Natural killer cell (primary cell): Measurements from ENCODE around the gene UTP15. TPM values are rescaled to one million over a fixed set of nuclear protein-coding genes. Genes with fewer than 3 reads are reported as not detected.

ENCODE experiments used
- ATAC-seq, 3 donors: fragments of 150-1000 bp in 2 of 3; fragments of 200-7000 bp in 1 of 3; cut with Tn5 transposase; 1 replicate in 1 of 3; 2 replicates in 2 of 3; pipeline ENCODE4 v1.10.0; 2021; ENCODE audit warnings: mild to moderate bottlenecking in 2 of 3, moderate library complexity in 2 of 3
- DNase-seq, 2 donors: peaks; one replicate each; pipeline versions ENCODE4 v3.0.0 to v3.0.0-alpha.2; 2013 to 2021; ENCODE audit warnings: mixed read lengths in 1 of 2
- H3K27ac ChIP-seq: one replicate; pipeline ENCODE4 v1.5.1; 2013; ENCODE audit warnings: mild to moderate bottlenecking, low read length
- H3K27me3 ChIP-seq: one replicate; pipeline ENCODE4 v1.6.1; 2013; ENCODE audit warnings: low read length; ENCODE audit not compliant: control insufficient read depth, insufficient read depth
- H3K36me3 ChIP-seq: one replicate; pipeline ENCODE4 v1.6.1; 2013; ENCODE audit warnings: low read length; ENCODE audit not compliant: control insufficient read depth, insufficient read depth
- H3K4me1 ChIP-seq: one replicate; pipeline ENCODE4 v1.6.1; 2013; ENCODE audit warnings: low read length; ENCODE audit not compliant: control insufficient read depth, insufficient read depth
- H3K4me3 ChIP-seq: one replicate; pipeline ENCODE4 v1.5.1; 2013; ENCODE audit warnings: low read length
- H3K9me3 ChIP-seq: one replicate; pipeline ENCODE4 v1.6.1; 2013; ENCODE audit warnings: low read length; ENCODE audit not compliant: control insufficient read depth, insufficient read depth
- H3K27ac Mint-ChIP-seq, 2 donors: one replicate each; pipeline ENCODE4 v1.8.0; 2022; ENCODE audit warnings: mild to moderate bottlenecking in 2 of 2, mixed read lengths in 2 of 2, moderate library complexity in 1 of 2
- H3K27me3 Mint-ChIP-seq, 2 donors: one replicate each; pipeline ENCODE4 v1.8.0; 2022; ENCODE audit warnings: low read depth in 2 of 2, mixed read lengths in 2 of 2
- H3K36me3 Mint-ChIP-seq: one replicate; pipeline ENCODE4 v1.8.0; 2022; ENCODE audit warnings: mixed read lengths
- H3K4me1 Mint-ChIP-seq, 2 donors: one replicate each; pipeline ENCODE4 v1.8.0; 2022; ENCODE audit warnings: mixed read lengths in 2 of 2
- H3K4me3 Mint-ChIP-seq: one replicate; pipeline ENCODE4 v1.8.0; 2022; ENCODE audit warnings: mild to moderate bottlenecking, moderate library complexity, mixed read lengths
- H3K9me3 Mint-ChIP-seq, 2 donors: one replicate each; pipeline ENCODE4 v1.8.0; 2022; ENCODE audit warnings: mixed read lengths in 2 of 2
- CTCF ChIP-seq: fragments of 200-600 bp; IDR thresholded peaks from one replicate; pipeline ENCODE4 v1.8.0; 2022; ENCODE audit warnings: antibody characterized with exemption
- WGBS: methylation state at CpG from one replicate; pipeline ENCODE4 v1.1.7; 2013; ENCODE audit warnings: missing lambda C conversion rate; ENCODE audit not compliant: insufficient coverage; 5-methylcytosine and 5-hydroxymethylcytosine counted together
- intact Hi-C: fragments of 100-400 bp; cut with micrococcal nuclease; formaldehyde crosslinking; loops from one replicate; pipeline ENCODE4 v1.14.2; 2022
- total RNA-seq, 4 donors: library from RNA; stranded (reverse); fragments of 120-200 nt in 1 of 4; gene quantifications; one replicate each; pipeline versions ENCODE4 v1.2.3 to v1.2.4, GENCODE V29; 2013 to 2022

Gene UTP15
- total RNA-seq, 3 donors from 2014 or later (not counting 1 experiment from before 2014, with no cell fraction given), result 33.0 to 46.5 (median 40.9) TPM

DNA sequence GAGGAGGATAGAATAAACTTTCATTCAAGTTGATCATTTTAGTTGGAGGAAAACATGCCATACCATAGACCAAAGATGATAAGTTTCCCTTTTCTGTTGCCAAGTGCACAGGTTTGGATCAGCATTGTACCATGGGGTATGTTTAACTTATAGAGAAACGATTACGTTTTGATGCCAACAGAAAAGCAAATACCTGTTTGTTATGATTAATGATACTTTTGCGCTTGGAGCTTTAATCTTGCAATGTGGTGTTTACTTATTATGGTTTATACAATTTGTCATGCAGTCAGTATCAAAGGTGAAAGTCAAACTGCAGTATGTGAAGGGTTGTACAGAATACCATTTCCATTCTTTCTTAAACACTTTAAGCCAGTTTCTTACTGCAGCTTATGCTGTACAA is 47.3 kb downstream of the UTP15 start:
- Histone ChIP-seq H3K27me3 (no peaks in the 10 kb centered on the region), H3K4me3 (no peak overlapping the region), H3K27ac (no peak overlapping the region), H3K36me3 (no peaks in the 10 kb centered on the region), H3K9me3 (no peaks in the 10 kb centered on the region), H3K4me1 (no peaks in the 10 kb centered on the region)
- DNase-seq, result no peak
- no peak overlapping the region for H3K27ac Mint-ChIP-seq
- H3K27me3 Mint-ChIP-seq, result peaks cover 22 to 25% of the 10 kb centered on the region in 2 donors
- WGBS, result 92% methylated on average over 3 of the region's 3 CpGs
- no peak overlapping the region for H3K4me3 Mint-ChIP-seq
- intact Hi-C loops, result no loop called here
- TF ChIP-seq CTCF, result no peak
- H3K9me3 Mint-ChIP-seq, result no peaks in the 10 kb centered on the region
- no peaks in the 10 kb centered on the region for H3K36me3 Mint-ChIP-seq
- no peak for ATAC-seq
- H3K4me1 Mint-ChIP-seq, result no peaks in the 10 kb centered on the region

- Mint-ChIP-seq H3K4me3 (no peak overlapping the region), H3K27me3 (peaks cover 24 to 26% of the 10 kb centered on the region in 2 donors), H3K27ac (no peak overlapping the region), H3K9me3 (no peaks in the 10 kb centered on the region), H3K36me3 (no peaks in the 10 kb centered on the region), H3K4me1 (no peaks in the 10 kb centered on the region)
- Histone ChIP-seq H3K9me3 (no peaks in the 10 kb centered on the region), H3K36me3 (no peaks in the 10 kb centered on the region), H3K4me3 (no peak overlapping the region), H3K27me3 (no peaks in the 10 kb centered on the region), H3K4me1 (no peaks in the 10 kb centered on the region), H3K27ac (no peak overlapping the region)
- no peak for TF ChIP-seq CTCF
- no peak for ATAC-seq
- no peak for DNase-seq
- intact Hi-C loops, result no loop called here
- WGBS, result 92% methylated on average over 2 of the region's 2 CpGs
Observed at GRCh38 chr5:73615085-73615484, 49.5 kb downstream of the UTP15 start.

DNA sequence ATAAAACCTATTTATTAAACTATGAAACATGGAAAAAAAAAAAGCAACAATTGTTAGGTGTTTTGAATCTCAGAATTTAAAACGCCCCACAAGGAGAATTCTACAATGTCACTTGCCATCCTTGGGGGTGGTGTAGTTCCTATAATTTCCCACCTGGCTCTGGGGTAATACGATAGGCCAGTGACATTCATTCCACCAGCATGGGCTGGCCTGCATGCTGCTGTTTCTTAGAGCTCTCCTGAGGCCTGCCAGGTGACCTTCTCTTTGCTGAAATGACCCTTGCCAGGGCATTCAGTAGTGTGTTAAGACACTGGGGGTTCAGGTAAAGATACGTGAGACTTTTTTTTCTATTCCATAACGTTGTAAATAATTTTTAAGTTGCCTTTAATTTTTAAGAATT is 50.4 kb downstream of the UTP15 start:
- no peaks in the 10 kb centered on the region for H3K9me3 ChIP-seq
- H3K9me3 Mint-ChIP-seq, result no peaks in the 10 kb centered on the region
- ATAC-seq (no peak), DNase-seq (no peak)
- H3K36me3 ChIP-seq, result no peaks in the 10 kb centered on the region
- H3K4me1 Mint-ChIP-seq, result no peaks in the 10 kb centered on the region
- H3K27me3 Mint-ChIP-seq, result peaks cover 17 to 27% of the 10 kb centered on the region in 2 donors
- TF ChIP-seq CTCF, result no peak
- WGBS, result 79% methylated on average over 1 of the region's 4 CpGs
- no peak overlapping the region for H3K4me3 ChIP-seq
- no peak overlapping the region for H3K27ac ChIP-seq
- H3K4me1 ChIP-seq, result no peaks in the 10 kb centered on the region
- H3K4me3 Mint-ChIP-seq, result no peak overlapping the region
- H3K27me3 ChIP-seq, result no peaks in the 10 kb centered on the region
- H3K36me3 Mint-ChIP-seq, result no peaks in the 10 kb centered on the region
- intact Hi-C loops, result no loop called here
- no peak overlapping the region for H3K27ac Mint-ChIP-seq

DNA sequence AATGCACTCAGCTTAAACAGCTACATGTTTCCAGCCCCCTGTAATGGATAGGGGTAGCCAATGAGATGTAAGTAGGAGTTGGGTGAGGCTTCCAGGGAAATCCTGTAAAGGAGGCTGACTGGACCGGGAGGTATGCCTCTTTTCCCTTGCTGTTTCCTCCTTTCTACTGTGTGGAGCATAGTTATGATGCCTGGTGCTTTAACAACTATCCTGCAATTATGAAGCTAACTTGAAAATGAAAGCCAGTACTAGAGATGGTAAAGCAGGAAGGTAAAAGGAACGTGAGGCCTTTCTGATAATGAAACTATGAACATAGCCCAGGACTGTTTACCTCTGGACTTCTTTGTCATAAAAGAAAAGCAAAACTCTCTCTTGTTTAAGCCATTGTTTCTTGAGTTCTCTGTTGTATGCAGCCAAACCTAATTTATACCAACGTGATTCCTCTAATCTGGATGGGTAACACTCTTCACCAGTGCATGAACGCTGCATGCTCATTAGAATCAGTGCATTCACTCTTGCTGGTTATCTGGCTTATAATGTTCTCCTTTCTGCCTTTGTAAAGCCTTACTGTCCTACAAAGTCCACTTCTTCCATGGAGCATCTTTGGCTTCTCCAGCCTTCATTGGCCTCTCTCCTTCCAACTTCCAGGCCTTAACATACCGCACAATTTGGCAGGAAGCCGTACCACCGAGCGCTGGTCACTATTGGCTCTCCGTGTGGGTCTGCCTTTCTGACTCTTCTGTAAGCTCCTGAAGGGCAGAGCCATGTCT is 52.2 kb downstream of the UTP15 start:
- H3K4me3 ChIP-seq, result no peak overlapping the region
- Mint-ChIP-seq H3K4me1 (no peaks in the 10 kb centered on the region), H3K36me3 (no peaks in the 10 kb centered on the region), H3K9me3 (no peaks in the 10 kb centered on the region), H3K4me3 (no peak overlapping the region), H3K27me3 (peaks cover 10 to 37% of the 10 kb centered on the region in 2 donors), H3K27ac (no peak overlapping the region)
- DNase-seq (no peak), ATAC-seq (no peak)
- H3K9me3 ChIP-seq, result no peaks in the 10 kb centered on the region
- no peaks in the 10 kb centered on the region for H3K4me1 ChIP-seq
- WGBS, result 70% methylated on average over 9 of the region's 9 CpGs
- intact Hi-C loops, result no loop called here
- no peak for TF ChIP-seq CTCF
- H3K36me3 ChIP-seq, result no peaks in the 10 kb centered on the region
- no peak overlapping the region for H3K27ac ChIP-seq
- H3K27me3 ChIP-seq, result peaks cover 2% of the 10 kb centered on the region
